Activated naive CD8-positive, alpha-beta T cell (primary cell): ENCODE measurements around the gene MYPOP.

Source experiments
- H3K27ac Mint-ChIP-seq: one replicate; pipeline ENCODE4 v1.8.0; 2021; ENCODE audit warnings: mixed read lengths
- H3K27me3 Mint-ChIP-seq: one replicate; pipeline ENCODE4 v1.8.0; 2021; ENCODE audit warnings: mixed read lengths
- H3K36me3 Mint-ChIP-seq: one replicate; pipeline ENCODE4 v1.8.0; 2021; ENCODE audit warnings: mixed read lengths
- H3K4me1 Mint-ChIP-seq: one replicate; pipeline ENCODE4 v1.8.0; 2021; ENCODE audit warnings: low read depth, mixed read lengths
- H3K4me3 Mint-ChIP-seq: one replicate; pipeline ENCODE4 v1.8.0; 2021; ENCODE audit warnings: mild to moderate bottlenecking, mixed read lengths
- H3K9me3 Mint-ChIP-seq: one replicate; pipeline ENCODE4 v1.8.0; 2021; ENCODE audit warnings: low read depth, mixed read lengths

MYPOP gene

GRCh38 chr19:45901912-45902650 is at the start of gene MYPOP:
MYPOP (minus strand) TSS chr19:45902613; CDS start chr19:45901773, 840 bp downstream.
- Mint-ChIP-seq H3K9me3 (no peaks in the 10 kb centered on the region), H3K27ac (peak within 1 kb of the TSS; percentile 76), H3K36me3 (peaks cover 8% of the 10 kb centered on the region), H3K4me1 (peaks cover 16% of the 10 kb centered on the region), H3K4me3 (peak within 1 kb of the TSS; percentile 93), H3K27me3 (no peaks in the 10 kb centered on the region)

- H3K27me3 Mint-ChIP-seq: peaks cover 19% of the 10 kb centered on the region
- H3K36me3 Mint-ChIP-seq: no peaks in the 10 kb centered on the region
- no peak overlapping the region for H3K27ac Mint-ChIP-seq
- peaks cover 2% of the 10 kb centered on the region for H3K4me1 Mint-ChIP-seq
- H3K9me3 Mint-ChIP-seq: peaks cover 3% of the 10 kb centered on the region
- H3K4me3 Mint-ChIP-seq: no peak overlapping the region
These were observed 45.5 kb upstream of the MYPOP start for GRCh38 chr19:45947926-45948325.

- Mint-ChIP-seq H3K4me1 (no peaks in the 10 kb centered on the region), H3K9me3 (no peaks in the 10 kb centered on the region), H3K27ac (no peak overlapping the region), H3K27me3 (peaks cover 10% of the 10 kb centered on the region), H3K4me3 (no peak overlapping the region), H3K36me3 (no peaks in the 10 kb centered on the region)
These were observed 38.0 kb upstream of the MYPOP start for GRCh38 chr19:45940515-45940805.

- Mint-ChIP-seq H3K9me3 (no peaks in the 10 kb centered on the region), H3K4me3 (no peak overlapping the region), H3K27me3 (peaks cover 13% of the 10 kb centered on the region)
These were observed 37.5 kb upstream of the MYPOP start for GRCh38 chr19:45939792-45940514.

GRCh38 chr19:45938733-45939319 is 36.4 kb upstream of the MYPOP start:
- Mint-ChIP-seq H3K27me3 (peaks cover 15% of the 10 kb centered on the region), H3K27ac (no peak overlapping the region), H3K9me3 (no peaks in the 10 kb centered on the region), H3K4me3 (no peak overlapping the region), H3K36me3 (no peaks in the 10 kb centered on the region), H3K4me1 (no peaks in the 10 kb centered on the region)

More at GRCh38 chr19:45939792-45940514, 37.5 kb upstream of the MYPOP start:
- Mint-ChIP-seq H3K27ac (no peak overlapping the region), H3K36me3 (no peaks in the 10 kb centered on the region), H3K4me1 (no peaks in the 10 kb centered on the region)

- Mint-ChIP-seq H3K27me3 (peaks cover 19% of the 10 kb centered on the region), H3K4me1 (no peaks in the 10 kb centered on the region), H3K36me3 (no peaks in the 10 kb centered on the region), H3K9me3 (no peaks in the 10 kb centered on the region), H3K4me3 (no peak overlapping the region), H3K27ac (no peak overlapping the region)
These were observed 32.9 kb upstream of the MYPOP start for GRCh38 chr19:45935267-45935666.

GRCh38 chr19:45934551-45935230 is 32.3 kb upstream of the MYPOP start:
- Mint-ChIP-seq H3K27me3 (peaks cover 19% of the 10 kb centered on the region), H3K4me3 (no peak overlapping the region), H3K9me3 (no peaks in the 10 kb centered on the region), H3K4me1 (no peaks in the 10 kb centered on the region), H3K27ac (no peak overlapping the region), H3K36me3 (no peaks in the 10 kb centered on the region)

- peaks cover 16% of the 10 kb centered on the region for H3K27me3 Mint-ChIP-seq
- no peaks in the 10 kb centered on the region for H3K4me1 Mint-ChIP-seq
- H3K36me3 Mint-ChIP-seq: no peaks in the 10 kb centered on the region
- H3K4me3 Mint-ChIP-seq: no peak overlapping the region
- no peak overlapping the region for H3K27ac Mint-ChIP-seq
- H3K9me3 Mint-ChIP-seq: no peaks in the 10 kb centered on the region
These were observed 31.3 kb upstream of the MYPOP start for GRCh38 chr19:45933759-45934158.

- H3K4me3 Mint-ChIP-seq: no peak overlapping the region
- H3K27me3 Mint-ChIP-seq: peaks cover 15% of the 10 kb centered on the region
- H3K9me3 Mint-ChIP-seq: no peaks in the 10 kb centered on the region
- H3K36me3 Mint-ChIP-seq: no peaks in the 10 kb centered on the region
- H3K4me1 Mint-ChIP-seq: peaks cover 5% of the 10 kb centered on the region
- H3K27ac Mint-ChIP-seq: no peak overlapping the region
These were observed 28.6 kb upstream of the MYPOP start for GRCh38 chr19:45931055-45931454.

GRCh38 chr19:45929247-45929646 is 26.8 kb upstream of the MYPOP start:
- H3K27me3 Mint-ChIP-seq: peaks cover 5% of the 10 kb centered on the region
- peaks cover 2% of the 10 kb centered on the region for H3K36me3 Mint-ChIP-seq
- peaks cover 5% of the 10 kb centered on the region for H3K4me1 Mint-ChIP-seq
- H3K9me3 Mint-ChIP-seq: no peaks in the 10 kb centered on the region
- H3K4me3 Mint-ChIP-seq: no peak overlapping the region
- H3K27ac Mint-ChIP-seq: no peak overlapping the region

GRCh38 chr19:45927565-45928261 is 25.3 kb upstream of the MYPOP start:
- Mint-ChIP-seq H3K9me3 (no peaks in the 10 kb centered on the region), H3K27ac (no peak overlapping the region), H3K4me3 (no peak overlapping the region), H3K27me3 (peaks cover 2% of the 10 kb centered on the region), H3K36me3 (peaks cover 2% of the 10 kb centered on the region), H3K4me1 (peaks cover 5% of the 10 kb centered on the region)

- no peak overlapping the region for H3K4me3 Mint-ChIP-seq
- no peaks in the 10 kb centered on the region for H3K27me3 Mint-ChIP-seq
- H3K9me3 Mint-ChIP-seq: no peaks in the 10 kb centered on the region
- peaks cover 2% of the 10 kb centered on the region for H3K36me3 Mint-ChIP-seq
- H3K27ac Mint-ChIP-seq: no peak overlapping the region
- H3K4me1 Mint-ChIP-seq: peaks cover 5% of the 10 kb centered on the region
These were observed 22.6 kb upstream of the MYPOP start for GRCh38 chr19:45924891-45925447.

GRCh38 chr19:45922281-45922680 is 19.9 kb upstream of the MYPOP start:
- Mint-ChIP-seq H3K9me3 (no peaks in the 10 kb centered on the region), H3K36me3 (peaks cover 2% of the 10 kb centered on the region), H3K4me3 (no peak overlapping the region), H3K27ac (no peak overlapping the region), H3K4me1 (peaks cover 2% of the 10 kb centered on the region), H3K27me3 (no peaks in the 10 kb centered on the region)

GRCh38 chr19:45920458-45920857 is 18.0 kb upstream of the MYPOP start:
- Mint-ChIP-seq H3K4me1 (no peaks in the 10 kb centered on the region), H3K36me3 (peaks cover 2% of the 10 kb centered on the region), H3K9me3 (no peaks in the 10 kb centered on the region), H3K27me3 (peaks cover 3% of the 10 kb centered on the region), H3K27ac (no peak overlapping the region), H3K4me3 (no peak overlapping the region)
